K562 (cell line): ENCODE data around the gene RNF34. TPM values are rescaled to one million over a fixed set of nuclear protein-coding genes. Genes with fewer than 3 reads are reported as not detected.
A peak's percentile ranks its signal among the peaks of the same experiment; 100 is the strongest.

Experiments used
- ATAC-seq: fragments of 200-7000 bp; cut with Tn5 transposase; 3 replicates; pipeline ENCODE4 v1.9.1; 2020; ENCODE audit warnings: moderate library complexity
- BruUV-seq: library from RNA; stranded (reverse); fragments of 400-500 nt; replicated peaks from 2 replicates; lab custom pipeline; 2021; lab: Mats Ljungman, UMichigan
- CTCF ChIA-PET: fragments of 300-600 bp; formaldehyde crosslinking; extraction: SDS; loops from one replicate; lab custom pipeline; 2021; ENCODE audit warnings: low intra/inter-chr PET ratio; lab: Yijun Ruan, JAX
- POLR2A ChIA-PET: fragments of 300-600, 350-650 bp; sonication (Branson Sonifier 250); formaldehyde crosslinking; extraction: SDS; loops from one replicate; lab custom pipeline; 2021; ENCODE audit warnings: antibody characterized with exemption, inconsistent platforms; lab: Yijun Ruan, JAX
- DNase-seq, 4 experiments: peaks; one replicate each; pipeline versions ENCODE4 v3.0.0 to v3.0.0-alpha.2; 2011 to 2018; ENCODE audit warnings: low spot score in 3 of 4, mixed read lengths in 3 of 4; ENCODE audit errors: extremely low read depth in 1 of 4
- FAIRE-seq: peaks from 2 replicates; lab custom pipeline; 2011; peaks lifted over from hg19 to GRCh38; lab: Jason Lieb, UNC
- H2AFZ ChIP-seq: 2 replicates; pipeline ENCODE4 v1.6.0; 2011; ENCODE audit warnings: low read depth, low read length, control low read depth, inconsistent platforms
- H3K27ac ChIP-seq: fragments of 200-600 bp; 3 replicates; pipeline ENCODE4 v1.8.0; 2011; ENCODE audit warnings: low read depth, mild to moderate bottlenecking, control low read depth, inconsistent platforms, low read length, moderate library complexity, mixed read lengths; ENCODE audit errors: extremely low read depth
- H3K27me3 ChIP-seq, 2 experiments: fragments of 300-600 bp in 1 of 2; 2 replicates in 1 of 2; 3 replicates in 1 of 2; pipeline versions ENCODE4 v1.6.0 to v1.8.0; 2011; ENCODE audit warnings: inconsistent platforms in 2 of 2, low read length in 2 of 2, mild to moderate bottlenecking in 1 of 2, mixed read lengths in 1 of 2, moderate library complexity in 1 of 2; ENCODE audit not compliant: control insufficient read depth in 2 of 2, insufficient read depth in 2 of 2
- H3K36me3 ChIP-seq: fragments of 300-600 bp; 3 replicates; pipeline ENCODE4 v1.8.0; 2011; ENCODE audit warnings: mild to moderate bottlenecking, low read length, inconsistent platforms; ENCODE audit not compliant: control insufficient read depth, insufficient read depth
- H3K4me1 ChIP-seq, 2 experiments: fragments of 200-600 bp in 1 of 2; replicated peaks in 1 of 2; 2 replicates in 1 of 2; 3 replicates in 1 of 2; pipeline versions ENCODE4 v1.5.1 to v1.8.0; 2011; ENCODE audit warnings: inconsistent platforms in 2 of 2, low read length in 2 of 2, mild to moderate bottlenecking in 1 of 2, mixed read lengths in 1 of 2, moderate library complexity in 1 of 2; ENCODE audit not compliant: control insufficient read depth in 2 of 2, insufficient read depth in 2 of 2
- H3K4me2 ChIP-seq: 2 replicates; pipeline ENCODE4 v1.6.1; 2011; ENCODE audit warnings: low read length, control low read depth, inconsistent platforms, mixed read lengths; ENCODE audit not compliant: insufficient read depth
- H3K4me3 ChIP-seq: fragments of 200-600 bp; sonication (generic), shearing (Covaris generic); 2 replicates; pipeline ENCODE4 v1.5.1; 2016; ENCODE audit warnings: control low read depth, inconsistent platforms
- H3K79me2 ChIP-seq: fragments of 200-600 bp; 3 replicates; pipeline ENCODE4 v1.8.0; 2011; ENCODE audit warnings: low read length, inconsistent platforms; ENCODE audit not compliant: control insufficient read depth, insufficient read depth
- H3K9ac ChIP-seq, 2 experiments: 2 replicates each; pipeline versions ENCODE4 v1.6.0 to v1.6.1; 2011; ENCODE audit warnings: low read depth in 2 of 2, low read length in 2 of 2, control low read depth in 1 of 2, inconsistent platforms in 1 of 2, mild to moderate bottlenecking in 1 of 2, mixed read lengths in 1 of 2; ENCODE audit not compliant: insufficient read depth in 1 of 2
- H3K9me1 ChIP-seq: one replicate; pipeline ENCODE4 v1.6.0; 2011; ENCODE audit warnings: inconsistent platforms, mild to moderate bottlenecking, low read length, moderate library complexity; ENCODE audit not compliant: control insufficient read depth, insufficient read depth
- H3K9me3 ChIP-seq: replicated peaks from 2 replicates; pipeline ENCODE4 v1.5.1; 2011; ENCODE audit warnings: low read depth, low read length, inconsistent platforms; ENCODE audit not compliant: control insufficient read depth, insufficient read depth
- H4K20me1 ChIP-seq: replicated peaks from 2 replicates; pipeline ENCODE4 v1.6.1; 2011; ENCODE audit warnings: low read length, inconsistent platforms, mixed read lengths; ENCODE audit not compliant: control insufficient read depth, insufficient read depth
- ARHGAP35 ChIP-seq: fragments of 450-650 bp; IDR thresholded peaks from 2 replicates; pipeline ENCODE4 v1.6.1; 2018; ENCODE audit not compliant: partially characterized antibody
- CBX1 ChIP-seq: sonication (generic); IDR thresholded peaks from 2 replicates; pipeline ENCODE4 v1.6.1; 2016; ENCODE audit warnings: antibody characterized with exemption, low read depth, mild to moderate bottlenecking
- CREBBP ChIP-seq: IDR thresholded peaks from one replicate; pipeline ENCODE4 v1.6.1; 2012; ENCODE audit warnings: low read depth, mild to moderate bottlenecking, control low read depth, inconsistent platforms, low read length
- JUND ChIP-seq, 2 experiments: IDR thresholded peaks; 2 replicates in 1 of 2; 3 replicates in 1 of 2; pipeline ENCODE4 v1.6.1; 2011; ENCODE audit warnings: borderline replicate concordance in 2 of 2, low read depth in 2 of 2, low read length in 2 of 2, improper control_type of control experiment in 1 of 2, missing biosample characterization in 1 of 2, missing genetic modification characterization in 1 of 2, missing genetic modification reagents in 1 of 2
- KAT8 ChIP-seq: fragments of 450-650 bp; IDR thresholded peaks from 2 replicates; pipeline ENCODE4 v1.6.1; 2016; ENCODE audit warnings: low read depth, mild to moderate bottlenecking
- KLF16 ChIP-seq: IDR thresholded peaks from 2 replicates; pipeline ENCODE4 v1.6.1; 2016; ENCODE audit warnings: antibody characterized with exemption
- L3MBTL2 ChIP-seq: fragments of 450-650 bp; IDR thresholded peaks from 2 replicates; pipeline ENCODE4 v1.6.1; 2016; ENCODE audit warnings: mild to moderate bottlenecking, moderate library complexity
- POU5F1 ChIP-seq: fragments of 150-350 bp; IDR thresholded peaks from 2 replicates; pipeline ENCODE4 v1.6.1; 2014; ENCODE audit warnings: borderline replicate concordance, low read length, low read depth, mild to moderate bottlenecking; ENCODE audit not compliant: partially characterized antibody
- SLC30A9 ChIP-seq: fragments of 250-450 bp; sonication (Bioruptor Pico); IDR thresholded peaks from 2 replicates; pipeline ENCODE4 v1.8.0; 2022; ENCODE audit warnings: mild to moderate bottlenecking, moderate library complexity
- STAT5A ChIP-seq: IDR thresholded peaks from 2 replicates; pipeline ENCODE4 v1.6.1; 2012; ENCODE audit warnings: low read length, inconsistent platforms, borderline replicate concordance
- ZNF212 ChIP-seq: fragments of 450-650 bp; formaldehyde crosslinking; IDR thresholded peaks from 2 replicates; pipeline ENCODE4 v1.4.0; 2020; ENCODE audit warnings: mild to moderate bottlenecking
- WGBS: fragments of 100-300 bp; shearing (Covaris generic); methylation state at CpG from one replicate; pipeline ENCODE4 v1.1.6; 2016; ENCODE audit warnings: low coverage, mixed read lengths; ENCODE audit not compliant: insufficient coverage; ENCODE audit errors: missing lambda C conversion rate; 5-methylcytosine and 5-hydroxymethylcytosine counted together
- in situ Hi-C: fragments of 300-500 bp; cut with MboI; formaldehyde crosslinking; loops from 4 replicates; pipeline ENCODE4 v1.15.0; 2018; ENCODE audit warnings: inconsistent platforms, mixed read lengths
- intact Hi-C: fragments of 100-400 bp; cut with micrococcal nuclease; formaldehyde crosslinking; loops from 2 replicates; pipeline ENCODE4 v1.14.2; 2022
- polyA plus RNA-seq, 8 experiments: library from polyadenylated mRNA; depleted of rRNA in 4 of 8; stranded (reverse) in 5 of 8; unstranded in 3 of 8; fragments of >200 nt; fragmentation: Nextera tagmentation in 2 of 8; fragmentation: Illumina TruSeq in 1 of 8; extraction: Ambion mirVana in 2 of 8; extraction: Trizol in 1 of 8; gene quantifications; 2 replicates each; pipeline versions ENCODE4 v1.2.1 to v1.2.3, GENCODE V29; 2011 to 2014; ENCODE audit warnings: inconsistent platforms in 1 of 8, missing spikeins in 1 of 8
- total RNA-seq, 7 experiments: library from RNA; depleted of rRNA in 6 of 7; stranded (reverse); fragments of >200 nt in 6 of 7; fragmentation: Illumina TruSeq in 2 of 7; extraction: Trizol in 2 of 7; gene quantifications; 2 replicates each; pipeline versions ENCODE4 v1.2.1 to v1.2.3, GENCODE V29; 2011 to 2021; ENCODE audit warnings: low replicate concordance in 1 of 7
- TF ChIP-seq, protein P1 (sequence below): fragments of 250-450 bp; sonication (Bioruptor Pico); IDR thresholded peaks from 2 replicates; pipeline ENCODE4 v1.4.0; 2020; ENCODE audit warnings: mild to moderate bottlenecking, moderate library complexity
- TF ChIP-seq, protein P2 (sequence below): fragments of 150-350 bp; IDR thresholded peaks from 2 replicates; pipeline ENCODE4 v1.6.1; 2014; ENCODE audit warnings: low read depth, mild to moderate bottlenecking, low read length, borderline replicate concordance

RNF34 gene
- total and polyA plus RNA-seq, 9 of the 15 experiments (the other 6 are each of a cell fraction or from before 2014, with no cell fraction given), result 41.7 to 88.9 (median 54.1) TPM

DNA sequence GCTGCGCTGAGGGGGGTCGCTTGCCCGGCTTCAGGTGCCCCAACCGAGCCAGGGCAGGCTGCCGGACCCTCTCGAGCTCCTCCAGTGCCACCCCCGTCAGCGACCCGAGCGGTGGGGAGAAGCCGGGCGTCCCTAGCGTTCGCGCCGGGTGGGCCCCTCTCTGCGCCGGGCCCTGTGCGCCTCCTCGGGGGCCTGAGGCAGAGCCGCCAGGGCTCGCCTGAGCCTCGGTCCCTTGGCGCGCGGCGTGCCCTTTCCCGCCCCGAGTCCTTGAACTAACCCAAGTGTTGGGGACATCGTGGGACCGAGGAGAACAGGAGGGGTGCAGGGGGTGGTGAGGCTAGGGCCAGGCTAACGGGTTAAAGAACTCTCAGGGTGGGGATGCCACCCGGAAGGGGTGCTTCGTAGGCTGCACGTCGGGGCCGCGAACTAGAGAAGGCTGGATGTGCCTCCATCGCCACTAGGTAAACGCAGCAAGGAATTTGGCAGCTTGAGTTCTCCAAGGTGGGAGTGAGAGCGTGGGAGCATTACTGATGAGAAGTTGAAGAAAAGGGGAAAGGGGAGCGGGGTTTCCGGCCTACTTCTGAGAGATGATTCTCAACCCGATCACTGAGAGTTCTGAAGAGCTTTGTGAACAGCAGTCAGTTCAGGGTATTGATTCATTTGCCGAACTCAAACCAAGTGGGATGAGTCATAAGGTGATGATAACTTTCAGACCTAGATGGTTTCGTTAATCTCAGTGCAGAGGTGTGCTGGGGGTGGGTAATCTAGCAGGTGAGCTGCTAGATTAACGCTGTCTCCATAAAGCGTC, 618 bp downstream of the RNF34 start (continued):
- TF ChIP-seq, protein P1, sequence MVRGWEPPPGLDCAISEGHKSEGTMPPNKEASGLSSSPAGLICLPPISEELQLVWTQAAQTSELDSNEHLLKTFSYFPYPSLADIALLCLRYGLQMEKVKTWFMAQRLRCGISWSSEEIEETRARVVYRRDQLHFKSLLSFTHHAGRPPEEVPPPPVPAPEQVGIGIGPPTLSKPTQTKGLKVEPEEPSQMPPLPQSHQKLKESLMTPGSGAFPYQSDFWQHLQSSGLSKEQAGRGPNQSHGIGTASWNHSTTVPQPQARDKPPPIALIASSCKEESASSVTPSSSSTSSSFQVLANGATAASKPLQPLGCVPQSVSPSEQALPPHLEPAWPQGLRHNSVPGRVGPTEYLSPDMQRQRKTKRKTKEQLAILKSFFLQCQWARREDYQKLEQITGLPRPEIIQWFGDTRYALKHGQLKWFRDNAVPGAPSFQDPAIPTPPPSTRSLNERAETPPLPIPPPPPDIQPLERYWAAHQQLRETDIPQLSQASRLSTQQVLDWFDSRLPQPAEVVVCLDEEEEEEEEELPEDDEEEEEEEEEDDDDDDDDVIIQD (CRISPR knock-in tag), result no peak
- no peak for TF ChIP-seq SLC30A9
- TF ChIP-seq L3MBTL2, result no peak
- TF ChIP-seq CBX1, result 0 out of 2 replicates have a peak, but pooled peaks have one; percentile 51
- TF ChIP-seq JUND (IDR thresholded peaks at IDR 0.05; ENCODE audit: borderline replicate concordance, low read depth, low read length), result peak; percentile 83
- peak; percentile 80; the same call in 2 of the 3 replicates for TF ChIP-seq JUND (tag; IDR thresholded peaks at IDR 0.05; ENCODE audit: borderline replicate concordance, low read depth, low read length)
- TF ChIP-seq CREBBP, result no peak
- no peak for TF ChIP-seq ARHGAP35
- TF ChIP-seq KAT8, result no peak

DNA sequence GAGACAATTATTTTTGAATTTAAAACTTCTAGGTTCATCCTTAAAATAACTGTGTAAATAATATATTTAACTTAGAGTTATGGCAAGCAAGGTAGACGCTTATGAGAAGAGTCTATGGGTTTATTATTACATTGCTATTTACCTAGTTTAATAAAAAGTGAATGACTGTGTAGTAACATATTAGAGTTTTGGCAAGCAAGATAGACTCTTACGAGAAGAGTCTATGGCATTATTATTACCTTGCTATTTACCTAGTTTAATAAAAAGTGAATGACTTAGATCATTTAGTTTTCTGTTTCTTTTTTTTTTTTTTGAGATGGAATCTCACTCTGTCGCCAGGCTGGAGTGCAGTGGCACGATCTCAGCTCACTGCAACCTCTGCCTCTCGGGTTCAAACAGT, 3.8 kb downstream of the RNF34 start:
- H3K27ac ChIP-seq, result no peak overlapping the region
- no peak for FAIRE-seq
- H3K4me3 ChIP-seq, result no peak overlapping the region
- no peak for TF ChIP-seq ZNF212 (CRISPR knock-in tag)
- TF ChIP-seq POU5F1, result no peak
- TF ChIP-seq, protein P2, sequence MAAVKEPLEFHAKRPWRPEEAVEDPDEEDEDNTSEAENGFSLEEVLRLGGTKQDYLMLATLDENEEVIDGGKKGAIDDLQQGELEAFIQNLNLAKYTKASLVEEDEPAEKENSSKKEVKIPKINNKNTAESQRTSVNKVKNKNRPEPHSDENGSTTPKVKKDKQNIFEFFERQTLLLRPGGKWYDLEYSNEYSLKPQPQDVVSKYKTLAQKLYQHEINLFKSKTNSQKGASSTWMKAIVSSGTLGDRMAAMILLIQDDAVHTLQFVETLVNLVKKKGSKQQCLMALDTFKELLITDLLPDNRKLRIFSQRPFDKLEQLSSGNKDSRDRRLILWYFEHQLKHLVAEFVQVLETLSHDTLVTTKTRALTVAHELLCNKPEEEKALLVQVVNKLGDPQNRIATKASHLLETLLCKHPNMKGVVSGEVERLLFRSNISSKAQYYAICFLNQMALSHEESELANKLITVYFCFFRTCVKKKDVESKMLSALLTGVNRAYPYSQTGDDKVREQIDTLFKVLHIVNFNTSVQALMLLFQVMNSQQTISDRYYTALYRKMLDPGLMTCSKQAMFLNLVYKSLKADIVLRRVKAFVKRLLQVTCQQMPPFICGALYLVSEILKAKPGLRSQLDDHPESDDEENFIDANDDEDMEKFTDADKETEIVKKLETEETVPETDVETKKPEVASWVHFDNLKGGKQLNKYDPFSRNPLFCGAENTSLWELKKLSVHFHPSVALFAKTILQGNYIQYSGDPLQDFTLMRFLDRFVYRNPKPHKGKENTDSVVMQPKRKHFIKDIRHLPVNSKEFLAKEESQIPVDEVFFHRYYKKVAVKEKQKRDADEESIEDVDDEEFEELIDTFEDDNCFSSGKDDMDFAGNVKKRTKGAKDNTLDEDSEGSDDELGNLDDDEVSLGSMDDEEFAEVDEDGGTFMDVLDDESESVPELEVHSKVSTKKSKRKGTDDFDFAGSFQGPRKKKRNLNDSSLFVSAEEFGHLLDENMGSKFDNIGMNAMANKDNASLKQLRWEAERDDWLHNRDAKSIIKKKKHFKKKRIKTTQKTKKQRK, result no peak
- no peak for TF ChIP-seq STAT5A
- no peak for TF ChIP-seq KLF16
- CTCF ChIA-PET, result no interaction called here
- intact Hi-C loops (no loop called here), in situ Hi-C loops (no loop called here)
- H3K79me2 ChIP-seq, result peaks cover 64% of the 10 kb centered on the region
- no peak for DNase-seq
- no peaks in the 10 kb centered on the region for H3K27me3 ChIP-seq
- no peak overlapping the region for H2AFZ ChIP-seq
- H3K9ac ChIP-seq, result no peak overlapping the region
- WGBS, result 98% methylated on average over 5 of the region's 5 CpGs
- POLR2A ChIA-PET, result interaction anchor here (1.5 kb wide), 2 partner anchors 11 to 51 kb away, joined by 5 to 7 read pairs; partner anchors contain the start of gene ANAPC5
- no TSS peak for BruUV-seq
- ATAC-seq, result no peak
- H4K20me1 ChIP-seq, result no peaks in the 10 kb centered on the region; the same call in 1 of the 2 replicates
- peaks cover 54% of the 10 kb centered on the region for H3K36me3 ChIP-seq
- peaks cover 0 to 11% of the 10 kb centered on the region in 2 experiments; a peak in 3 of 5 replicates for H3K4me1 ChIP-seq
- no peaks in the 10 kb centered on the region for H3K9me3 ChIP-seq
- no peaks in the 10 kb centered on the region for H3K9me1 ChIP-seq
- no peak overlapping the region for H3K4me2 ChIP-seq
